Central memory CD8-positive, alpha-beta T cell (primary cell): ENCODE data around the gene NFS1.
"Not testable (repeated sequence)": the region's sequence is repeated elsewhere in the genome, so short reads cannot be mapped to it uniquely, and the experiment has no call there.

Source experiments
- ATAC-seq: fragments of 150-1000 bp; cut with Tn5 transposase; replicated peaks from 2 replicates; pipeline ENCODE4 v1.10.0; 2022; ENCODE audit warnings: mild to moderate bottlenecking, moderate FRiP score, moderate number of reproducible peaks; ENCODE audit not compliant: poor library complexity, severe bottlenecking; ENCODE audit errors: extremely low read depth
- DNase-seq, 2 donors: peaks; one replicate each; pipeline ENCODE4 v3.0.0; 2021; ENCODE audit warnings: low spot score in 2 of 2
- H3K27ac Mint-ChIP-seq: one replicate; pipeline ENCODE4 v1.8.0; 2022; ENCODE audit warnings: low read depth, mild to moderate bottlenecking, moderate library complexity, mixed read lengths
- H3K27me3 Mint-ChIP-seq: one replicate; pipeline ENCODE4 v1.8.0; 2022; ENCODE audit warnings: mixed read lengths
- H3K36me3 Mint-ChIP-seq: one replicate; pipeline ENCODE4 v1.8.0; 2022; ENCODE audit warnings: mild to moderate bottlenecking, moderate library complexity, mixed read lengths; ENCODE audit not compliant: insufficient read depth
- H3K4me1 Mint-ChIP-seq: one replicate; pipeline ENCODE4 v1.8.0; 2022; ENCODE audit warnings: mixed read lengths
- H3K4me3 Mint-ChIP-seq: one replicate; pipeline ENCODE4 v1.8.0; 2022; ENCODE audit warnings: mild to moderate bottlenecking, moderate library complexity, mixed read lengths
- H3K9me3 Mint-ChIP-seq: one replicate; pipeline ENCODE4 v1.8.0; 2022; ENCODE audit warnings: mixed read lengths

Gene NFS1

DNA sequence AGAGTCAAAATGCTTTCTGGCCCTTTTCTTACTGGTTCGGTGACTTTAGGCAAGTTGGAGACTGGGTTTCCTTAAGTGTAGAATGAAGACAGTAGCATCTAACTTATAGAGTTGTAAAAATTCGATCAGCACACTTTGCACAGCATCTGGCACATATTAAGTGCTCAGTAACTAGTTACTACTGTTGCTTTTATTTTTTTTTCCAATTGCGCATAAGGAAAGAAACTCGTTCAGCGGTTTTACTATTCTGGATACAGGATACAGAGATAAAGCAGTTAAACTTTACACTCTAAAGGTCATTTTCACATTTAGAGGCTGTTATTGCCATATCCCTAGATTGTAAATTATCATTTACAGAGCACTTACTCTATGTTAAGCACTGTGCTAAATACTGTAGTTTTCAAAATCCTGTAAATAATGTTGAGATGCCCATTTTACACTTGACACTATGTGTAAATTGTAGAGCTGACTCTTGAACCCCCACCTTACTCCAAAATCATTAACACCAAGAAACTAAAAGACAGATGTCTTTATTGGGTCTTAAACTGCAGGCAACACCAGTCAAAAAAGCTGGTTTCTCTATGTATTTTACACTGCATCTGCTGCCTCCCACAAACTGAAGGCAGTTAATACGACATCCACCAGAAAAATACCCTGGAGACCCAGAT lies 939 bp upstream of the NFS1 start:
- Mint-ChIP-seq H3K36me3 (peaks cover 68% of the 10 kb centered on the region), H3K4me1 (peaks cover 46% of the 10 kb centered on the region)
- no peak for ATAC-seq

DNA sequence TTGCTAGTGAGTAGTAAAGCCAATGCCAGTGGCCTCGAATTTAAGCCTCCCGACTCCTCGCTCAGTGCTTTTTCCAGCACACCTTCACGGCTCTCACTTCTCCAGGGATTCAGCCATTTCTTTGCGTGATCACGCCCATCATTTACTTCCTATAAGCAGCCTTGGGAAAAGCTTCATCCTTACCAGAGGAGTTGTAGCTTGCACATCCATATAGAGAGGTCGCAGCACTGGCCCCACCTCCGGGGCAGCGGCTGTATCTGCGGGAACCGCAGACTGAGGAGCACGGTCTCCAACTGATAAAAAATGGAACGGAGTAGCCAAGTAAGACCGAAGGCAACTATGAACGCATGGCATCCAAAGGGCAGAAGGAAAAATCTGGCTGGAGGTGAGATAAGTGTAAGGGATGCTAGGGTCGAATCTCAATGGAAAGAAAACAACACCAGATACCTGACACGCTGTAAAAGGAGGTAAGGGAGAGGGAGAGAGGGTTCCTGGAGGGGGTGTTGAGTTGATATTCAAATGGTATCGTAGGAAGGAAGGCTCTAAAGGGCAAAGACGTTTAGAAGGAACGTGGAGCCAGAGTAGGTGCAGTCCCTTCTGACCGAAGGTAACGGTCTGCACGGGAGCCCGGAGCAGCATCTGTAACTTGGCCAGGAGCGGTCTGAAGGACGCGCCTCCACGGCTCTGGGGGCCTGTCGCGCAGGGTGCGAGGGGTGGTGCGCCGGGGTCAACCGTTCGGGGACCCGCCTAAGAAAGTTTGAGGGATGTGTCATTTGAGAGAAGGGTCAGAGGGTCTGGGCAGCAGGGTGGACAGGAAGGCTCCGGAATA lies 640 bp downstream of the NFS1 start:
- Mint-ChIP-seq H3K4me3 (peak overlapping the region; percentile 99), H3K9me3 (no peaks in the 10 kb centered on the region), H3K27ac (peak overlapping the region; percentile 98), H3K27me3 (no peaks in the 10 kb centered on the region), H3K36me3 (peaks cover 58% of the 10 kb centered on the region), H3K4me1 (peaks cover 38% of the 10 kb centered on the region)
- no peak for DNase-seq
- peak; percentile 31 for ATAC-seq

More for the DNA sequence above, 939 bp upstream of the NFS1 start:
- no peaks in the 10 kb centered on the region for H3K27me3 Mint-ChIP-seq
- peak overlapping the region; percentile 98 for H3K27ac Mint-ChIP-seq
- no peak for DNase-seq
- H3K4me3 Mint-ChIP-seq: peak overlapping the region; percentile 99
- H3K9me3 Mint-ChIP-seq: no peaks in the 10 kb centered on the region

DNA sequence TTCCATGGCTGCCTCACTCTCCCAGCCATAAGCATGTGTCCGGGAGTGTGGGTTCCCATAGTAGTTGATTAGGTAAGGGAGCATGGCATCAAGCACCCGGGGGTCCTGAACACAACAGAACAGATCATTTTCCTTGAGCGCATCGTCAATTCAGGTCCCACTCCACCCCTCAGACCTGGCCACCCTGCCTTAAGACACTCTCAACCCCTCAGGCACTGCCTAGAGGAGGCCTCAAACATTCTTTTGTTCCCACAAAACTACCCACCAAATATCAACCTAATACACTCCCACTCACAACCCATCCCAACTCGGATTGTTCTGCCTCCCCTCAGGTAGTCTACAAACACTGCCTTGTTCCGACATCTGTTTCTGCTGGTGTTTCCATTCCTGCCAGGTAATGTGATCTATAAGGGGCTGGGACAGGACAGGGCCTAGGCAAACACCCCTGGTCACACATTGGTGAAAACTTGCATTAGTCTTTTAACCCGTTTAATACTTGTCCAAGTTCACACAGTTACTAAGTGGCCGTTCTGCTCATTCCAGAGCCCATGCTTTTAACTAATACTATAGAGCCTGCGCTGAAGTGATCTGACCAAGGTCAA lies 1.4 kb downstream of the NFS1 start:
- no peaks in the 10 kb centered on the region for H3K27me3 Mint-ChIP-seq
- peak overlapping the region; percentile 98 for H3K27ac Mint-ChIP-seq
- ATAC-seq (no peak), DNase-seq (no peak)
- peak overlapping the region; percentile 99 for H3K4me3 Mint-ChIP-seq
- no peaks in the 10 kb centered on the region for H3K9me3 Mint-ChIP-seq
- H3K4me1 Mint-ChIP-seq: peaks cover 36% of the 10 kb centered on the region
- peaks cover 57% of the 10 kb centered on the region for H3K36me3 Mint-ChIP-seq

DNA sequence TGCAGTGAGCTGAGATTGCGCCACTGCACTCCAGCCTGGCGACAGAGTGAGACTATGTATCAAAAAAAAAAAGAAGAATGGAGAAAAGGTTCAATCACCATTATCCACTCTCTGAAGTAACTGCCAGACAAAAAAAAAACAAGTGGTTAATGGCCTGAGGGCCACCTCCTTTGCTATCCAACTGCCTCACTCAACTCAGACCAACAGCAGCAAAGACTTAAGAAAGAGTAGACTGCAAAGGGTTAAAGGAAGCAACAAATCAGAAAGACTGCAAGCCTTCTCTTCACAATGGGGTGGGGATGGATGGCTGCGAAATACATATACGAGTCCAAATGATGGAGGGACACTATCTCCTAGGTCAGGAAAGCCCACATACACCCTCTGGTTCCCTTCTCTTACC lies 3.2 kb downstream of the NFS1 start:
- no peak overlapping the region for H3K27ac Mint-ChIP-seq
- H3K4me1 Mint-ChIP-seq: peaks cover 36% of the 10 kb centered on the region
- H3K4me3 Mint-ChIP-seq: no peak overlapping the region
- DNase-seq (no peak), ATAC-seq (no peak)
- H3K36me3 Mint-ChIP-seq: peaks cover 50% of the 10 kb centered on the region
- H3K9me3 Mint-ChIP-seq: no peaks in the 10 kb centered on the region
- H3K27me3 Mint-ChIP-seq: no peaks in the 10 kb centered on the region

DNA sequence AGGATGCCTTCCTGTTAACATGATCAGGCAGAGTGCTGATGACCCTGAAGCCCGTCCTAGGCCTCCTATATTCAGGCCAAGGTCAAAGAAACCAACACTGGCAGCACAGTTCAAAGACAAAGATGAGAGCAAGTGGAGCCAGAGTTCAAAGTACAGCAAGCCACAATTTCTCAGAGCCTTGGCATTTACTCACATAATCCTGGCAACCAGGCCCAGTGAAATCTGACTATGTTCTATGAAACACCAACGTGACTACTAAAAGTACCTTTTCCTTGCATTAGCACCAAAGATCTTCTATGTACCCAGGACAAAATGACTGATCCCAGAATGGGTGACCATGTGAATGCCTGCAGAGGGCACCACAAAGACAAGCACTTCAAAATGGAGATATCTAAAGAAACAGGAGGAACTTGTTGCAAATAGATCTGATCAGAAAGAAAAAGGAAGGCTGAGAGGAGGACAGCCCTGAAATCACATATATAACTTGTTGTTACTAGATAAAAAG lies 3.9 kb downstream of the NFS1 start:
- DNase-seq (no peak), ATAC-seq (no peak)
- H3K36me3 Mint-ChIP-seq: peaks cover 50% of the 10 kb centered on the region
- H3K9me3 Mint-ChIP-seq: no peaks in the 10 kb centered on the region
- H3K27ac Mint-ChIP-seq: no peak overlapping the region
- H3K27me3 Mint-ChIP-seq: no peaks in the 10 kb centered on the region
- no peak overlapping the region for H3K4me3 Mint-ChIP-seq
- peaks cover 32% of the 10 kb centered on the region for H3K4me1 Mint-ChIP-seq

DNA sequence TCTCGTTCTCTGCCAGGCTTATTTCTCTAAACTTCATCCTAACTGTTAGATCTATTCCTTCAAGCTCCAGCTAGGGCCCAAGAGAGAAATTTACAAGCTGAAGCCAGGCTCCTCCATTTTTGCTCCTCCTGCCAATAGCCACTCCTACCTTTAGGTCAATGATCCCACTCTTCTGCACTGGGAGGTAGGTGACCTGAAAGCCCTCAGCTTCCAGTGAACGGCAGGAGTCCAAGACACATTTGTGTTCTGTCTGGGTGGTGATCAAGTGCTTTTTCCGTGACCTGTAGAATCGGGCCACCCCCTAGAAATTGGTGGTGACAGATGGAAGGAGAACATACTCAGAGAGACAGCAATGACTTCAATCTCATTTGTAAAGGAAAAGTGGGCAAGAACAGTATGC lies 8.9 kb downstream of the NFS1 start:
- H3K4me3 Mint-ChIP-seq: no peak overlapping the region

DNA sequence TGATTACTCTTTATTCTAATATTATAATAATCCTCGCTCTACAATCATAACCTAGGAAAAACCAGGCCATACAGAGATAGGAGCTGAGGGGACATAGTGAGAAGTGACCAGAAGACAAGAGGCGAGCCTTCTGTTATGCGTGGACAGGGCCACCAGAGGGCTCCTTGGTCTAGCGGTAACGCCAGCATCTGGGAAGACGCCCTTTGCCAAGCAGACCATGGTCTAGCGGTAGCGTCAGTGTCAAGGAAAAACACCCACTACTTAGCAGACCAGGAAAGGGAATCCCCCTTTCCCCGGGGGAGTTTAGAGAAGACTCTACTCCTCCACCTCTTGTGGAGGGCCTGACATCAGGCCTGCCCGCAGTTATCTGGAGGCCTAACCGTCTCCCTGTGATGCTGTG lies 12.3 kb downstream of the NFS1 start:
- peaks cover 39% of the 10 kb centered on the region for H3K36me3 Mint-ChIP-seq
- H3K4me3 Mint-ChIP-seq, H3K4me1 Mint-ChIP-seq, DNase-seq, H3K27me3 Mint-ChIP-seq, H3K9me3 Mint-ChIP-seq, H3K27ac Mint-ChIP-seq, ATAC-seq: not testable (repeated sequence)

More for the DNA sequence above, 8.9 kb downstream of the NFS1 start:
- Mint-ChIP-seq H3K9me3 (no peaks in the 10 kb centered on the region), H3K4me1 (peaks cover 3% of the 10 kb centered on the region), H3K27ac (no peak overlapping the region), H3K27me3 (no peaks in the 10 kb centered on the region), H3K36me3 (peaks cover 47% of the 10 kb centered on the region)
- DNase-seq: no peak
- ATAC-seq: no peak

DNA sequence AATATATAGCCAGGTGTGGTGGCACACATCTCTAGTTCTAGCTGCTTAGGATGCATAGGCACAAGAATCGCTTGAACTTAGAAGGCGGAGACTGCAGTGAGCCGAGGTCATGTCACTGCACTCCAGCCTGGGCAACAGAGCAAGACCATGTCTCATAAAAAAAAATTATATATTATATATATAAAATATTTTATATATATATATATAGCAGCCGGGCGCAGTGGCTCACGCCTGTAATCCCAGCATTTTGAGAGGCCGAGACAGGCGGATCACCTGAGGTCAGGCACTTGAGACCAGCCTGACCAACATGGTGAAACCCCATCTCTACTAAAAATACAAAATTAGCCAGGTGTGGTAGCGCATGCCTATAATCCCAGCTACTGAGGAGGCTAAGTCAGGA lies 13.8 kb downstream of the NFS1 start:
- H3K4me3 Mint-ChIP-seq, ATAC-seq, H3K9me3 Mint-ChIP-seq, DNase-seq, H3K27me3 Mint-ChIP-seq, H3K4me1 Mint-ChIP-seq, H3K27ac Mint-ChIP-seq: not testable (repeated sequence)
- peaks cover 35% of the 10 kb centered on the region for H3K36me3 Mint-ChIP-seq

DNA sequence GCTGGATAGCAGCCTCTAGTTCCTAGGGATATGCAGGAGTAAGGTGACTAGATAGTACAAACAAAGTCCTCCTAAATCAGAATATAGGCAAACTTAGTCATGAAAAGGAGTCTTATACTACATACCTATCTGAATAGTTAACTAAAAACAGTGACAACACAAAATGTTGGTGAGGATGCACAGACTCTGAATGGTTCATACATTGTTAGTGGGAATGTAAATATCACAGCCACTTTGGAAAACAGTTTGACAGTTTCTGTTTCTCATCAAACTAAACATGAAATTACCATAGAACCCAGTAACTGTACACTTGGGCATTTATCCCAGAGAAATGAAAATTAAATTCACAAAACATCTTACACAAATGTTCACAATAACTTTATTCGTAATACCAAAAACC lies 17.2 kb downstream of the NFS1 start:
- Mint-ChIP-seq H3K27me3 (no peaks in the 10 kb centered on the region), H3K27ac (no peak overlapping the region), H3K9me3 (no peaks in the 10 kb centered on the region), H3K4me3 (no peak overlapping the region), H3K4me1 (no peaks in the 10 kb centered on the region), H3K36me3 (peaks cover 24% of the 10 kb centered on the region)
- DNase-seq: no peak
- ATAC-seq: no peak

DNA sequence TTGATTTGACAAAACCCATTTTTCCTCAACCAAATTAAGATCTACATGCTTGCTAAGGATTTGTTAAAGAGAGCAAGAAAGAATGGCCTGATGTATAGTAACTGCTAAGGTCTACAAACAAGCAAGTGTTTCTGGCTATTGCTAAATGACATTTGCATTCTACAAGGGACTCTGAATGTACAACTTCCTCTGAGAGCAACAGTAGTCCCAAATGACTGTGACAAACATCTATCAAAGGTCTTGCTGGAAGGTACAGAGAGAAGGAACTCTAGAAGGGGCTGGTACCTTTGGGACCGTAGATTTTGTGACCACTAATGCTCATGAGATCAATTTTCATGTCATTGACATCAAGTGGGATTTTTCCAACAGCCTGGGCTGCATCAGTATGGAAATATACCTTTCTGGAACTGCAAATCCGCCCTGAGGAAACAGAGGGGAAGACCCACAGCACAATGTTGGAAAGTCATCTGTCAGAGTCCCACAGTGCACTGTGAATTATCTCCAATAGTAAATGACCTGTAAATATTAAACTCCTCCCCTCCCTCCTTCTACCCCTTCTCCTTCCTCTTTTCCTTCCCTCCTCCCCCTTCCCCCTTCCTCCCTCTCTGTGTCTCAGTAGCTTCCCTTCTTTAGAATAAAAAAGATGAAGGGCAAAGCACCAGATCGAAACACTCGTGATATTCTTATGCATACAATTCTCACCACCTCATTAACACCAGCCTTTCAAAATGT lies 18.5 kb downstream of the NFS1 start:
- no peaks in the 10 kb centered on the region for H3K4me1 Mint-ChIP-seq
- no peak for DNase-seq
- no peak for ATAC-seq
- no peak overlapping the region for H3K4me3 Mint-ChIP-seq
- no peaks in the 10 kb centered on the region for H3K27me3 Mint-ChIP-seq
- H3K9me3 Mint-ChIP-seq: no peaks in the 10 kb centered on the region
- H3K27ac Mint-ChIP-seq: no peak overlapping the region
- peaks cover 27% of the 10 kb centered on the region for H3K36me3 Mint-ChIP-seq

DNA sequence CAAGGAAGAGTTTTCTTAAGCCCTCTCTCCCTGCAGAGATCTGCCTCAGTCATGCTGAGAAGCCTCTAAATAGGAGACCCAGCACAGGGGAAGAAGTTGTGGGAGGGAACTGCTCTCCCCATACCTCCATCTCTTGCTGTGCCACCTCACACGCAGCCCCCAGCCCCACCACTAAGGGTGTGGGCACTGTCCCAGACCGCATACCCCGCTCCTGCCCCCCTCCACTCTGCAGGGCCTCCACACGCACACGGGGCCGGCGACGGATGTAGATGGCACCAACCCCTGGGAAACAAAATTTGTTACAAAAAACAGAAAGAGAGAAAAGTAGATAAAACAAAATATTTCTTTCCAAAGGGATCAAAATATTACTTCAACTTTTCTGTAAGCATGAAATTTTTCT lies 24.2 kb downstream of the NFS1 start:
- Mint-ChIP-seq H3K27me3 (no peaks in the 10 kb centered on the region), H3K27ac (no peak overlapping the region), H3K4me3 (no peak overlapping the region), H3K4me1 (no peaks in the 10 kb centered on the region), H3K9me3 (no peaks in the 10 kb centered on the region), H3K36me3 (peaks cover 37% of the 10 kb centered on the region)
- DNase-seq: no peak
- no peak for ATAC-seq

DNA sequence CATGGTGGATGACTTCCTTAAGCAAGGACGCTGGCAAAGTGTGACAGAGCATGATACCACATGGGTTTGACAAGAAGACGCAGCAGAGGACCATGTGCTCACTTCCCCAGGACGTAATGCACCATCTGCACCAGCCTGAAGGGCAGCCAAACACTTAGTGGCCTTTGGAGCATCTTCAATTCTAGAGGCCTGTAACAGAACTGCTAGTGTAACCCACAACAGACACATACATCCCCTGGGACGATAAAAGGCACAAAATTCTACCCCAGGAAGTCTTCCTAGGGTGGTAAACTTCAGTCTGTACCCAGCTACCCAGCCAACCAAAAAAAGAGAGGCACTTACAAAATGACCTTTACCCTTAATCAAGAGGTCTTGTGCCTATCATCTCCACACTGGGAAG lies 25.3 kb downstream of the NFS1 start:
- Mint-ChIP-seq H3K27me3 (no peaks in the 10 kb centered on the region), H3K36me3 (peaks cover 45% of the 10 kb centered on the region), H3K4me3 (no peak overlapping the region), H3K9me3 (no peaks in the 10 kb centered on the region), H3K4me1 (no peaks in the 10 kb centered on the region), H3K27ac (no peak overlapping the region)
- DNase-seq (no peak), ATAC-seq (no peak)
